HG03457 (cell line): ENCODE data around the gene SPACA7.

ENCODE experiments used
- ATAC-seq: cut with Tn5 transposase; IDR thresholded peaks from one replicate; pipeline ENCODE4 v1.9.1; 2021; ENCODE audit warnings: moderate number of reproducible peaks; ENCODE audit not compliant: unreplicated experiment

SPACA7 gene

GRCh38 chr13:112446867-112447266 lies 70.7 kb downstream of the SPACA7 start:
- ATAC-seq: no peak

GRCh38 chr13:112447306-112447705 lies 71.2 kb downstream of the SPACA7 start:
- no peak for ATAC-seq

GRCh38 chr13:112447761-112448603 lies 71.8 kb downstream of the SPACA7 start:
- ATAC-seq: no peak

- no peak for ATAC-seq
Observed at GRCh38 chr13:112448621-112449544, 72.7 kb downstream of the SPACA7 start.

- ATAC-seq: no peak
Observed at GRCh38 chr13:112449545-112449930, 73.4 kb downstream of the SPACA7 start.

GRCh38 chr13:112450118-112450903 lies 74.2 kb downstream of the SPACA7 start:
- ATAC-seq: no peak

- ATAC-seq: no peak
Observed at GRCh38 chr13:112450904-112451240, 74.7 kb downstream of the SPACA7 start.

GRCh38 chr13:112451512-112452379 lies 75.6 kb downstream of the SPACA7 start:
- no peak for ATAC-seq

GRCh38 chr13:112452380-112453206 lies 76.4 kb downstream of the SPACA7 start:
- no peak for ATAC-seq

GRCh38 chr13:112453207-112453829 lies 77.2 kb downstream of the SPACA7 start:
- ATAC-seq: no peak

GRCh38 chr13:112453874-112454647 lies 77.9 kb downstream of the SPACA7 start:
- ATAC-seq: no peak

- ATAC-seq: no peak
Observed at GRCh38 chr13:112454648-112455334, 78.6 kb downstream of the SPACA7 start.

GRCh38 chr13:112455476-112456059 lies 79.4 kb downstream of the SPACA7 start:
- no peak for ATAC-seq

- no peak for ATAC-seq
Observed at GRCh38 chr13:112456138-112457056, 80.2 kb downstream of the SPACA7 start.

- no peak for ATAC-seq
Observed at GRCh38 chr13:112457081-112457480, 80.9 kb downstream of the SPACA7 start.

- ATAC-seq: no peak
Observed at GRCh38 chr13:112457485-112457884, 81.3 kb downstream of the SPACA7 start.
